Measurements from ENCODE around the gene HMOX1.

GRCh38 chr22:35349704-35350538, 31.0 kb upstream of the HMOX1 start:
- TF ChIP-seq, protein P1, sequence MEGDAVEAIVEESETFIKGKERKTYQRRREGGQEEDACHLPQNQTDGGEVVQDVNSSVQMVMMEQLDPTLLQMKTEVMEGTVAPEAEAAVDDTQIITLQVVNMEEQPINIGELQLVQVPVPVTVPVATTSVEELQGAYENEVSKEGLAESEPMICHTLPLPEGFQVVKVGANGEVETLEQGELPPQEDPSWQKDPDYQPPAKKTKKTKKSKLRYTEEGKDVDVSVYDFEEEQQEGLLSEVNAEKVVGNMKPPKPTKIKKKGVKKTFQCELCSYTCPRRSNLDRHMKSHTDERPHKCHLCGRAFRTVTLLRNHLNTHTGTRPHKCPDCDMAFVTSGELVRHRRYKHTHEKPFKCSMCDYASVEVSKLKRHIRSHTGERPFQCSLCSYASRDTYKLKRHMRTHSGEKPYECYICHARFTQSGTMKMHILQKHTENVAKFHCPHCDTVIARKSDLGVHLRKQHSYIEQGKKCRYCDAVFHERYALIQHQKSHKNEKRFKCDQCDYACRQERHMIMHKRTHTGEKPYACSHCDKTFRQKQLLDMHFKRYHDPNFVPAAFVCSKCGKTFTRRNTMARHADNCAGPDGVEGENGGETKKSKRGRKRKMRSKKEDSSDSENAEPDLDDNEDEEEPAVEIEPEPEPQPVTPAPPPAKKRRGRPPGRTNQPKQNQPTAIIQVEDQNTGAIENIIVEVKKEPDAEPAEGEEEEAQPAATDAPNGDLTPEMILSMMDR (IDR thresholded peaks at IDR 0.05) = no peak
- TF ChIP-seq POLR2A (IDR thresholded peaks at IDR 0.05) = no peak

All from heart left ventricle (tissue), 13 donors.